HG02885 (cell line): ENCODE results near the gene OR2S2.

Experiments
- ATAC-seq: cut with Tn5 transposase; IDR thresholded peaks from one replicate; pipeline ENCODE4 v1.9.1; 2021; ENCODE audit warnings: mild to moderate bottlenecking; ENCODE audit not compliant: unreplicated experiment, poor library complexity

OR2S2 gene

GRCh38 chr9:35965011-35965410 is 7.1 kb upstream of the OR2S2 start:
- ATAC-seq: no peak

- no peak for ATAC-seq
These were observed 4.4 kb upstream of the OR2S2 start for GRCh38 chr9:35962126-35962906.

- no peak for ATAC-seq
These were observed 2.2 kb upstream of the OR2S2 start for GRCh38 chr9:35960039-35960655.

- no peak for ATAC-seq
These were observed 1.3 kb downstream of the OR2S2 start for GRCh38 chr9:35956651-35957050.

GRCh38 chr9:35954942-35955546 is 2.9 kb downstream of the OR2S2 start:
- no peak for ATAC-seq

GRCh38 chr9:35952526-35953191 is 5.3 kb downstream of the OR2S2 start:
- no peak for ATAC-seq

- ATAC-seq: no peak
These were observed 6.2 kb downstream of the OR2S2 start for GRCh38 chr9:35951736-35952135.

GRCh38 chr9:35948901-35949318 is 9.0 kb downstream of the OR2S2 start:
- ATAC-seq: no peak

- no peak for ATAC-seq
These were observed 9.5 kb downstream of the OR2S2 start for GRCh38 chr9:35948451-35948850.

GRCh38 chr9:35945341-35946018 is 12.5 kb downstream of the OR2S2 start:
- ATAC-seq: no peak

GRCh38 chr9:35944841-35945240 is 13.1 kb downstream of the OR2S2 start:
- no peak for ATAC-seq

- no peak for ATAC-seq
These were observed 13.8 kb downstream of the OR2S2 start for GRCh38 chr9:35944173-35944572.

- no peak for ATAC-seq
These were observed 15.7 kb downstream of the OR2S2 start for GRCh38 chr9:35942286-35942685.

GRCh38 chr9:35940458-35941407 is 17.2 kb downstream of the OR2S2 start:
- no peak for ATAC-seq

- no peak for ATAC-seq
These were observed 18.2 kb downstream of the OR2S2 start for GRCh38 chr9:35939679-35940250.

- no peak for ATAC-seq
These were observed 19.2 kb downstream of the OR2S2 start for GRCh38 chr9:35938474-35939356.

GRCh38 chr9:35937227-35937626 is 20.7 kb downstream of the OR2S2 start:
- ATAC-seq: no peak
